Measurements from ENCODE around the gene PSMG4.

DNA sequence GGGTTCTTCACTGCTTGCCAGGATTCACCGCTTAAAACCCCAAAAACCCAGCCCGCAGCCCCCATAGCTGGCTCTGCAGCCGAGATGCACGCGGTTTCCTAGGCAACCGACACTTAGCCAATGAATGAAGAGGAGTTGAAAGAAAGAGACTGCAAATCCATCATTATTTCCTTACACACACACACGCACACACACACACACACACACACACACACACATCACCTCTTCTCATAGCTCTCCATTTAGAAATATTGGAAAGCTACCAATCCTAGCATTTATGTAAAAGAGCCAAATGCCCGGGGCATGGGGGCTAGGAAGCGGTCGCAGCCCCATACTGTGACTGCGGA, 27.9 kb upstream of the PSMG4 start:
- TF ChIP-seq, protein P1, sequence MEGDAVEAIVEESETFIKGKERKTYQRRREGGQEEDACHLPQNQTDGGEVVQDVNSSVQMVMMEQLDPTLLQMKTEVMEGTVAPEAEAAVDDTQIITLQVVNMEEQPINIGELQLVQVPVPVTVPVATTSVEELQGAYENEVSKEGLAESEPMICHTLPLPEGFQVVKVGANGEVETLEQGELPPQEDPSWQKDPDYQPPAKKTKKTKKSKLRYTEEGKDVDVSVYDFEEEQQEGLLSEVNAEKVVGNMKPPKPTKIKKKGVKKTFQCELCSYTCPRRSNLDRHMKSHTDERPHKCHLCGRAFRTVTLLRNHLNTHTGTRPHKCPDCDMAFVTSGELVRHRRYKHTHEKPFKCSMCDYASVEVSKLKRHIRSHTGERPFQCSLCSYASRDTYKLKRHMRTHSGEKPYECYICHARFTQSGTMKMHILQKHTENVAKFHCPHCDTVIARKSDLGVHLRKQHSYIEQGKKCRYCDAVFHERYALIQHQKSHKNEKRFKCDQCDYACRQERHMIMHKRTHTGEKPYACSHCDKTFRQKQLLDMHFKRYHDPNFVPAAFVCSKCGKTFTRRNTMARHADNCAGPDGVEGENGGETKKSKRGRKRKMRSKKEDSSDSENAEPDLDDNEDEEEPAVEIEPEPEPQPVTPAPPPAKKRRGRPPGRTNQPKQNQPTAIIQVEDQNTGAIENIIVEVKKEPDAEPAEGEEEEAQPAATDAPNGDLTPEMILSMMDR (IDR thresholded peaks at IDR 0.05) = no peak
- TF ChIP-seq POLR2AphosphoS5 (IDR thresholded peaks at IDR 0.05; ENCODE audit: low read depth, low read length) = no peak
